Measurements from ENCODE around the gene ATP1A1. TPM values are rescaled to one million over a fixed set of nuclear protein-coding genes. Genes with fewer than 3 reads are reported as not detected.

Gene ATP1A1
- total RNA-seq, 5 donors from 2014 or later (not counting 1 experiment from before 2014, with no cell fraction given), result 230 to 292 (median 266) TPM

DNA sequence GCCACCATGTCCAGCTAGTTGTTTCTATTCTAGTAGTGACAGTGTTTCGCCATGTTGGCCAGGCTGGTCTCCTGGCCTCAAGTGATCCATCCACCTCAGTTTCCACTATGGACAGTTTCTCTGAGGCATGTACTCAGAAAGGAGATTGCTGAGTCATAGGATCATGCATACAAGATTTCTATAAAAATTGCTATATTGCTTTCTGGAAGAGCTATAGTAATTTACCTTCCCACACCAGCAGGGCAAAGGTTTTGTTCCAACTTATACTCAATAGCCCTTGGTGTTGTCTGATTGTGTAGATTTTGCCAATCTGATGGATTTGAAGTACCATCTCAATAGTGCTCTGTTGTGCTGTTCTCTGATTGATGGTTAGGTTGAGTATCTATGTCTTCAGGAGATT, 15.6 kb upstream of the ATP1A1 start:
- no peaks in the 10 kb centered on the region for H3K9me3 ChIP-seq
- ChIA-PET POLR2A (no interaction called here), CTCF (interaction anchor here (0.5 to 1.5 kb wide), 7 partner anchors 8 to 640 kb away, joined by 3 to 5 read pairs (median 3); no protein-coding TSS in a partner anchor)
- Mint-ChIP-seq H3K4me1 (peaks cover 30 to 38% (median 33%) of the 10 kb centered on the region in 3 donors), H3K27me3 (no peaks in the 10 kb centered on the region), H3K27ac (no peak overlapping the region), H3K4me3 (no peak overlapping the region), H3K9me3 (no peaks in the 10 kb centered on the region), H3K36me3 (no peaks in the 10 kb centered on the region)
- WGBS (ENCODE audit: insufficient coverage), result no CpG with 5 or more reads among the region's 1 CpG
- H3K4me3 ChIP-seq (ENCODE audit: control insufficient read depth in 1 of 2, extremely low read depth in 1 of 2, low read length in 1 of 2), result no peak overlapping the region
- DNase-seq, result no peak
- H3K27ac ChIP-seq (ENCODE audit: low read length), result no peak overlapping the region
- H3K4me1 ChIP-seq (ENCODE audit: control insufficient read depth in 1 of 2, extremely low read depth in 1 of 2, insufficient read depth in 2 of 2, low read length in 2 of 2), result peaks cover 2 to 7% of the 10 kb centered on the region in 2 experiments
- no peaks in the 10 kb centered on the region for H3K27me3 ChIP-seq (replicated peaks in 1 of 2; ENCODE audit: control insufficient read depth in 2 of 2, extremely low read depth in 1 of 2, insufficient read depth in 2 of 2, low read length in 1 of 2)
- no peak for ATAC-seq (replicated peaks in 1 of 4)
- no peaks in the 10 kb centered on the region for H3K36me3 ChIP-seq (ENCODE audit: control insufficient read depth in 2 of 2, extremely low read depth in 1 of 2, insufficient read depth in 1 of 2, low read length in 1 of 2)

DNA sequence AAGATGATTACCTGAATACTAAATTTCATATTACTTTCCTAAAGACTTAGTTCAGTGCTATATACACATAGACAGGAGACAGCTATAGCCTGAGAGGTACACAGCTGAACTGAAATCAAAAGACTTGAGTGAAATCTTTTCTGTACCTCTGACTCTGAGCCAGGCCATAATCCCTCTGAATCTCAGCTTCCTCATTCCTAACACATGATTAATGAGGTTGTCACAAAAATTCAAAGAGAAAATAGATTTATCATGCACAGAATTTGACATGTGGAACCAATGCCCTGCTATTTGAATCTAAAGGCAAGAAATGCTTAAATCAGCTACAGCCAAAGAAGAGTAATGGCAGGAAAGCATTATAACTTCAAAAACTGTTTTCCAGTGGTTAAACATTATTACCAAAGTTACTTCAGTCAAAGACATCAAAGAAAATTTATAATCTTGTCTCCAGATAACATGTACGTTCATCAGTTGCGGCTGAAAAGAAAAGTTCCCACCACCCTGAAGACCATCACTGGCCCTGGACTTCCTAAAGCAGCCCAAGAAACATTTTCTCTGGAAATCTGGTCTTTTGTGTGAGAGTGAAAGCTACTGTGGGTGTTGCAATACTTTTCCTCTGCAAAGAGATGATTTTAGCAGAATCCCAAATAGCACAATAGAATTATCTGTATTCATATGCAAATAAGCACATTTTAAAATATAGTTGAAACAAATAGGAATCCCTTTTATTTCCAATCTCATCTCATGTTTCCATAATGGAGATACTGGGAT, 13.8 kb upstream of the ATP1A1 start:
- Mint-ChIP-seq H3K27me3 (no peaks in the 10 kb centered on the region), H3K4me3 (no peak overlapping the region), H3K27ac (no peak overlapping the region), H3K36me3 (no peaks in the 10 kb centered on the region), H3K4me1 (peaks cover 28 to 34% (median 29%) of the 10 kb centered on the region in 3 donors), H3K9me3 (no peaks in the 10 kb centered on the region)
- no peak for DNase-seq
- Histone ChIP-seq H3K27ac (ENCODE audit: low read length) (no peak overlapping the region), H3K36me3 (ENCODE audit: control insufficient read depth in 2 of 2, extremely low read depth in 1 of 2, insufficient read depth in 1 of 2, low read length in 1 of 2) (no peaks in the 10 kb centered on the region), H3K27me3 (replicated peaks in 1 of 2; ENCODE audit: control insufficient read depth in 2 of 2, extremely low read depth in 1 of 2, insufficient read depth in 2 of 2, low read length in 1 of 2) (no peaks in the 10 kb centered on the region), H3K4me3 (ENCODE audit: control insufficient read depth in 1 of 2, extremely low read depth in 1 of 2, low read length in 1 of 2) (no peak overlapping the region), H3K4me1 (ENCODE audit: control insufficient read depth in 1 of 2, extremely low read depth in 1 of 2, insufficient read depth in 2 of 2, low read length in 2 of 2) (peaks cover 0 to 7% of the 10 kb centered on the region in 2 experiments), H3K9me3 (no peaks in the 10 kb centered on the region)
- ChIA-PET CTCF (interaction anchor here in 1 of 2 donors (0.7 to 2.3 kb wide), 4 partner anchors 11 to 220 kb away, joined by 3 to 5 read pairs (median 4); no protein-coding TSS in a partner anchor), POLR2A (no interaction called here)
- WGBS (ENCODE audit: insufficient coverage), result no CpG with 5 or more reads among the region's 2 CpGs
- ATAC-seq (replicated peaks in 1 of 4), result no peak

DNA sequence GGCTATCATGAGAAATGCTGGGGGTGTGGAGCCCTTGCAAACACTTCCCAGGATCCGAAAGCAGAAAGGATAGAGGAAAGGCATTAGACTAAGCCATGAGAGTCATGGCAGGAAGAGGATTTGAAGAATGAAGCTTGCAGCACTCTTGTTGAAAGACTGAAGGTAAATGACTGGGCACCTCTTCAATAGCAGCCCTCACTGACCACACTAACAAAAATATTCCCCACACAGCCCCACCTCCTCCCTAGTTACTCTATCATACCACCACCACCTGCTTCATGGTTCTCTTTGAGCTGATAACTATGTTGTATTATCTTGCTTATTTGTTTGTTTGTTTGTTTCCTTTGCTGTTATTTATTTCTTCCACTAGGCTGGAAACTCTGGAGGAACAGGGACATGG, 13.2 kb upstream of the ATP1A1 start:
- no peak for DNase-seq
- H3K36me3 Mint-ChIP-seq, result no peaks in the 10 kb centered on the region
- ChIA-PET POLR2A (no interaction called here), CTCF (interaction anchor here in 1 of 2 donors (0.9 to 2.3 kb wide), 3 partner anchors 15 to 139 kb away, joined by 3 to 5 read pairs (median 3); no protein-coding TSS in a partner anchor)
- no peak overlapping the region for H3K27ac ChIP-seq (ENCODE audit: low read length)
- H3K27ac Mint-ChIP-seq, result peak overlapping the region in 1 of 2 donors; percentile 20
- H3K4me3 ChIP-seq (ENCODE audit: control insufficient read depth in 1 of 2, extremely low read depth in 1 of 2, low read length in 1 of 2), result no peak overlapping the region
- peaks cover 28 to 32% (median 29%) of the 10 kb centered on the region in 3 donors for H3K4me1 Mint-ChIP-seq
- H3K9me3 ChIP-seq, result no peaks in the 10 kb centered on the region
- H3K4me1 ChIP-seq (ENCODE audit: control insufficient read depth in 1 of 2, extremely low read depth in 1 of 2, insufficient read depth in 2 of 2, low read length in 2 of 2), result peaks cover 0 to 7% of the 10 kb centered on the region in 2 experiments
- no peaks in the 10 kb centered on the region for H3K27me3 Mint-ChIP-seq
- H3K27me3 ChIP-seq (replicated peaks in 1 of 2; ENCODE audit: control insufficient read depth in 2 of 2, extremely low read depth in 1 of 2, insufficient read depth in 2 of 2, low read length in 1 of 2), result no peaks in the 10 kb centered on the region
- 100% methylated on average over 1 of the region's 1 CpG for WGBS (ENCODE audit: insufficient coverage)
- no peaks in the 10 kb centered on the region for H3K9me3 Mint-ChIP-seq
- ATAC-seq (replicated peaks in 1 of 4), result no peak
- H3K36me3 ChIP-seq (ENCODE audit: control insufficient read depth in 2 of 2, extremely low read depth in 1 of 2, insufficient read depth in 1 of 2, low read length in 1 of 2), result no peaks in the 10 kb centered on the region
- no peak overlapping the region for H3K4me3 Mint-ChIP-seq

DNA sequence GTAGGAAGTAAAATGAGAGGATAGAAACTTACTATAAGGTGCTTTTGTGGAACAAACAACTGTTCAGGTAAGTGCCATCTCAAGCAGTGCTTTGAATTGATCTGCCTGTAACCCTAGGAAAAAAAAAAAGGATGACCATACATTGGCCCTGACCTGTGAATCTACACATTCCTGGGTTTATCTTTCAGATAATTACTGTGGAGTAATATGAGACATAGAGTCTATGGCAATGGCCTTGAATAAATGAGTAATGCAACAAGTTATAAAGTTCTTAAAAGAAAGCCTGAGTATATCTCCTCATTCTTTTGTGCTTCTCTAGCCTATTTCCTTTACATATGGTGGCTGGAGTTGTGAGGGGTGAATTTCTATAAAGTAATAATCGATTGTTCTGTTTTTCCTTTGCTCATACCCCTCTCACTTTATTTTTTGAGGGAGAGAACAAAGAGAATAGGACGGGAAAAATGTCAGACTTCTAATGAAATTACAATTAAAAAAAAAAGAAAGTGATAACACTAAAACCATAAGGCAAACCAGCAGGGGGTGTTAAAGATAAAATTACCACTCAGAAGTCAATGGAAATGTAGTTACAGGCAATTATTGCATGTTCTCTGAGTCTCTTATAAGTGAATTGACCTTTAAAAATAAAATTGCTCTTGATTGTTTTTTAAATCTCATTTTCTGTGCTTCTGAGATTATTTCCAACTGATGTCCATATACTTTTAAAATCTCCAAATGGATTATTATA, 12.4 kb upstream of the ATP1A1 start:
- Mint-ChIP-seq H3K9me3 (no peaks in the 10 kb centered on the region), H3K4me1 (peaks cover 28 to 29% (median 29%) of the 10 kb centered on the region in 3 donors), H3K27ac (peak overlapping the region in 1 of 2 donors; percentile 20), H3K27me3 (no peaks in the 10 kb centered on the region), H3K4me3 (no peak overlapping the region), H3K36me3 (no peaks in the 10 kb centered on the region)
- no peak for ATAC-seq (replicated peaks in 1 of 4)
- Histone ChIP-seq H3K4me3 (ENCODE audit: control insufficient read depth in 1 of 2, extremely low read depth in 1 of 2, low read length in 1 of 2) (no peak overlapping the region), H3K36me3 (ENCODE audit: control insufficient read depth in 2 of 2, extremely low read depth in 1 of 2, insufficient read depth in 1 of 2, low read length in 1 of 2) (no peaks in the 10 kb centered on the region), H3K27ac (ENCODE audit: low read length) (no peak overlapping the region), H3K27me3 (replicated peaks in 1 of 2; ENCODE audit: control insufficient read depth in 2 of 2, extremely low read depth in 1 of 2, insufficient read depth in 2 of 2, low read length in 1 of 2) (no peaks in the 10 kb centered on the region), H3K4me1 (ENCODE audit: control insufficient read depth in 1 of 2, extremely low read depth in 1 of 2, insufficient read depth in 2 of 2, low read length in 2 of 2) (peaks cover 0 to 7% of the 10 kb centered on the region in 2 experiments), H3K9me3 (no peaks in the 10 kb centered on the region)
- no CpG with 5 or more reads among the region's 2 CpGs for WGBS (ENCODE audit: insufficient coverage)
- ChIA-PET POLR2A (no interaction called here), CTCF (interaction anchor here in 1 of 2 donors (0.9 to 2.3 kb wide), 2 partner anchors 125 to 138 kb away, joined by 3 to 5 read pairs; no protein-coding TSS in a partner anchor)
- peak in 1 of 35 experiments; percentile 59 for DNase-seq

DNA sequence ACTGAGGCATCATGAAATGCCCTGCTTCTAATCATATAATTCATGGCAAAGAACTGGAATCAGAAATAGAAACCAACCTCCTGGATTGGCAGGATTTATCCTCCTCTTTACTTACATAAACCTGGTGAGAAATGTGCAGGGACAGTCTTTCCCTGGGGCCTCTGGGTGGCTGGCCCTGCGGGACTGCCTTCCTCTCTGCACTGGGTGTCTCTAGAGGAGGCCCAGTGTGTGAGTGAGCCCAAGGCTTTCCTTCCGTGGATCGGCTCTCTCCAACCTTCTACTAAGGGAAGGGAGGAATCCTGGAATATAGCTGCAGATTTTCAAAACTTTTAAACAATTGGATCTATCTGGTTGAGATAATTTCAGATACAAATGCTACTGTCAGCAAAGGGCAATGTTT, 11.4 kb upstream of the ATP1A1 start:
- Histone ChIP-seq H3K27ac (ENCODE audit: low read length) (no peak overlapping the region), H3K27me3 (replicated peaks in 1 of 2; ENCODE audit: control insufficient read depth in 2 of 2, extremely low read depth in 1 of 2, insufficient read depth in 2 of 2, low read length in 1 of 2) (no peaks in the 10 kb centered on the region), H3K4me1 (ENCODE audit: control insufficient read depth in 1 of 2, extremely low read depth in 1 of 2, insufficient read depth in 2 of 2, low read length in 2 of 2) (peaks cover 0 to 2% of the 10 kb centered on the region in 2 experiments), H3K9me3 (no peaks in the 10 kb centered on the region), H3K4me3 (ENCODE audit: control insufficient read depth in 1 of 2, extremely low read depth in 1 of 2, low read length in 1 of 2) (no peak overlapping the region), H3K36me3 (ENCODE audit: control insufficient read depth in 2 of 2, extremely low read depth in 1 of 2, insufficient read depth in 1 of 2, low read length in 1 of 2) (no peaks in the 10 kb centered on the region)
- DNase-seq (no peak), ATAC-seq (replicated peaks in 1 of 4) (no peak)
- Mint-ChIP-seq H3K9me3 (no peaks in the 10 kb centered on the region), H3K4me3 (no peak overlapping the region), H3K27me3 (no peaks in the 10 kb centered on the region), H3K27ac (no peak overlapping the region), H3K4me1 (peaks cover 19 to 24% (median 22%) of the 10 kb centered on the region in 3 donors), H3K36me3 (no peaks in the 10 kb centered on the region)
- CTCF ChIA-PET, result interaction anchor here in 1 of 2 donors (0.6 kb wide), 1 partner anchor 125 kb away, joined by 3 read pairs; no protein-coding TSS in a partner anchor
- POLR2A ChIA-PET, result no interaction called here
- no CpG with 5 or more reads among the region's 3 CpGs for WGBS (ENCODE audit: insufficient coverage)

DNA sequence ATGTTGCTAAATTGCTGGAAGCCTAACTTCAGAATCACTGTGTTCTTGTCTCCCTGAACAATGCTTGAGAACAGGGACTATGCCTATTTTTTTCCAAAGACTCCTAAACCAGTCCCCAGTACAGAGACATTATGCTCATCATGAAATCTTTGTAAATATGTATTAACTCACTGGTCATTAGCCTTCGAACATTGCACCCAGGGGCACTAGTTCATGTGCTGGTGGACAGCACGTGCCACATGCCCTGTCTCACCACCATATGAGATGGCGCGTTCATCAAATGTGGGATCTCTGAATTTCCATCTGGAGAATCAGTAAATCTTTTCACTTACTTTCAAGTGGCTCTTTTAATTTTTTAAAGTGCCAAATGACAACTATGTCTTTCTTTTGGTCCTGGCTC, 11.0 kb upstream of the ATP1A1 start:
- DNase-seq (no peak), ATAC-seq (replicated peaks in 1 of 4) (no peak)
- Mint-ChIP-seq H3K27ac (no peak overlapping the region), H3K36me3 (no peaks in the 10 kb centered on the region), H3K27me3 (no peaks in the 10 kb centered on the region), H3K9me3 (no peaks in the 10 kb centered on the region), H3K4me1 (peaks cover 15 to 20% (median 20%) of the 10 kb centered on the region in 3 donors), H3K4me3 (no peak overlapping the region)
- 89% methylated on average over 4 of the region's 4 CpGs for WGBS (ENCODE audit: insufficient coverage)
- Histone ChIP-seq H3K27ac (ENCODE audit: low read length) (no peak overlapping the region), H3K4me3 (ENCODE audit: control insufficient read depth in 1 of 2, extremely low read depth in 1 of 2, low read length in 1 of 2) (no peak overlapping the region), H3K36me3 (ENCODE audit: control insufficient read depth in 2 of 2, extremely low read depth in 1 of 2, insufficient read depth in 1 of 2, low read length in 1 of 2) (no peaks in the 10 kb centered on the region), H3K9me3 (no peaks in the 10 kb centered on the region), H3K27me3 (replicated peaks in 1 of 2; ENCODE audit: control insufficient read depth in 2 of 2, extremely low read depth in 1 of 2, insufficient read depth in 2 of 2, low read length in 1 of 2) (no peaks in the 10 kb centered on the region), H3K4me1 (ENCODE audit: control insufficient read depth in 1 of 2, extremely low read depth in 1 of 2, insufficient read depth in 2 of 2, low read length in 2 of 2) (peaks cover 0 to 2% of the 10 kb centered on the region in 2 experiments)
- ChIA-PET CTCF (interaction anchor here in 1 of 2 donors (0.6 kb wide), 1 partner anchor 125 kb away, joined by 3 read pairs; no protein-coding TSS in a partner anchor), POLR2A (no interaction called here)

Data from T-cell (primary cell).